ENCODE measurements around the gene RCAN3. TPM values are rescaled to one million over a fixed set of nuclear protein-coding genes. Genes with fewer than 3 reads are reported as not detected.

RCAN3 gene
- total and polyA plus RNA-seq, 2 of the 13 experiments (the other 11 are each of a cell fraction or from before 2014, with no cell fraction given): 12.2 to 13.3 TPM

DNA sequence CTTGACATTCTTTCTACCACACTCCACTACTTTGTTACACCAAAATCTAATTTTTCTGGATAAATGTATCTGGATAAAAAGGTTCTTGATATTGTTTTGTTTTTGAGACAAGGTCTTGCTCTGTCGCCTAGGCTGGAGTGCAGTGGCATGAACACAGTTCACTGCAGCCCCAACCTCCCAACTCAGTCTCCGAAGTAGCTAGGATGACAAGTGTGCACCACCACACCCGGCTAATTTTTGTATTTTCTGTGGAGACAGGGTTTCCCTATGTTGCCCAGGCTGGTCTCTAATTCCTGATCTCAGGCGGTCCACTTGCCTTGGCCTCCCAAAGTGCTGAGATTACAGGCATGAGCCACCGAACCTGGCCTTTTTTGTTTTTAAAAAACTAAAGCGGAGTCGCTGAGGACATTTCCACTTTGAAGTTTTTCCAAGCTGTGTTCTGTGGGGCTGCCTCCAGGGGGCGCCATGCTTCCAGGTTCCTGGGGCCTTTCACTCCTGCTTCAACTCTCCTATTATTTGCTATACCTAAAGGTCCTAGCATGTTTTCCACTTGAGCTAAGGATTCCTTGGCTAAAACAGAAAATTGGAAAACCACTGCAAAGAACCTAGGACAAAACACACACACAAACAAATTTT is 39.2 kb downstream of the RCAN3 start (continued):
- TF ChIP-seq SNAPC2 (CRISPR knock-in tag; IDR thresholded peaks at IDR 0.05): no peak
- peak; percentile 83 for TF ChIP-seq SMC3 (IDR thresholded peaks at IDR 0.05; ENCODE audit: low read length)
- no peak; the same call in 1 of the 2 replicates for TF ChIP-seq ZNF614 (CRISPR knock-in tag; IDR thresholded peaks at IDR 0.05; ENCODE audit: borderline replicate concordance)
- TF ChIP-seq ZNF724P (CRISPR knock-in tag; IDR thresholded peaks at IDR 0.05; ENCODE audit: borderline replicate concordance): no peak
- no peak for TF ChIP-seq ZNF496 (CRISPR knock-in tag; IDR thresholded peaks at IDR 0.05; ENCODE audit: insufficient replicate concordance)
- TF ChIP-seq, protein P1, sequence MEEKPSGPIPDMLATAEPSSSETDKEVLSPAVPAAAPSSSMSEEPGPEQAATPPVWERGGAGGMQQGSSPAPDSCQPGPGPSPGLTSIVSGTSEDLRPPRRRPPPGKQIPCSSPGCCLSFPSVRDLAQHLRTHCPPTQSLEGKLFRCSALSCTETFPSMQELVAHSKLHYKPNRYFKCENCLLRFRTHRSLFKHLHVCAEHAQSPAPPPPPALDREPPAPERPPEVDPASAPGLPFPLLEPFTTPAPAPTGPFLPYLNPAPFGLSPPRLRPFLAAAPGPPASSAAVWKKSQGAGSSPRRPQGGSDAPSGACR (CRISPR knock-in tag; IDR thresholded peaks at IDR 0.05): 0 out of 2 replicates have a peak, but pooled peaks have one; percentile 36
- TF ChIP-seq, protein P2, sequence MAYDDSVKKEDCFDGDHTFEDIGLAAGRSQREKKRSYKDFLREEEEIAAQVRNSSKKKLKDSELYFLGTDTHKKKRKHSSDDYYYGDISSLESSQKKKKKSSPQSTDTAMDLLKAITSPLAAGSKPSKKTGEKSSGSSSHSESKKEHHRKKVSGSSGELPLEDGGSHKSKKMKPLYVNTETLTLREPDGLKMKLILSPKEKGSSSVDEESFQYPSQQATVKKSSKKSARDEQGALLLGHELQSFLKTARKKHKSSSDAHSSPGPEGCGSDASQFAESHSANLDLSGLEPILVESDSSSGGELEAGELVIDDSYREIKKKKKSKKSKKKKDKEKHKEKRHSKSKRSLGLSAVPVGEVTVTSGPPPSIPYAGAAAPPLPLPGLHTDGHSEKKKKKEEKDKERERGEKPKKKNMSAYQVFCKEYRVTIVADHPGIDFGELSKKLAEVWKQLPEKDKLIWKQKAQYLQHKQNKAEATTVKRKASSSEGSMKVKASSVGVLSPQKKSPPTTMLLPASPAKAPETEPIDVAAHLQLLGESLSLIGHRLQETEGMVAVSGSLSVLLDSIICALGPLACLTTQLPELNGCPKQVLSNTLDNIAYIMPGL (CRISPR knock-in tag; IDR thresholded peaks at IDR 0.05; ENCODE audit: borderline replicate concordance in 1 of 2, low read depth in 1 of 2): 0 out of 4 replicates have a peak, but pooled peaks of 1 of the 2 experiments have one; percentile 41
- peak; percentile 44; the same call in 1 of the 2 replicates for TF ChIP-seq ZMAT3 (CRISPR knock-in tag; conservative IDR thresholded peaks at IDR 0.05)
- TF ChIP-seq MTA1 (CRISPR knock-in tag; IDR thresholded peaks at IDR 0.05; ENCODE audit: borderline replicate concordance): no peak
- TF ChIP-seq ZNF761 (CRISPR knock-in tag; conservative IDR thresholded peaks at IDR 0.05): no peak
- no peak for TF ChIP-seq ZNF350 (CRISPR knock-in tag; IDR thresholded peaks at IDR 0.05; ENCODE audit: borderline replicate concordance, low read depth)
- TF ChIP-seq U2AF1 (optimal IDR thresholded peaks at IDR 0.05; ENCODE audit: low read depth, low read length): no peak
- no peak for TF ChIP-seq IRF1 (CRISPR knock-in tag; IDR thresholded peaks at IDR 0.05; ENCODE audit: low read depth)
- no peak for TF ChIP-seq ZSCAN22 (CRISPR knock-in tag; IDR thresholded peaks at IDR 0.05)
- peak; percentile 79 for TF ChIP-seq STAG1 (CRISPR knock-in tag; IDR thresholded peaks at IDR 0.05)
- no peak for TF ChIP-seq EHMT2 (IDR thresholded peaks at IDR 0.05; ENCODE audit: borderline replicate concordance, low read depth, low read length)
- no peak for TF ChIP-seq ZNF281 (CRISPR knock-in tag; IDR thresholded peaks at IDR 0.05; ENCODE audit: borderline replicate concordance)
- no peak for TF ChIP-seq MEF2D (CRISPR knock-in tag; IDR thresholded peaks at IDR 0.05)
- peak; percentile 14; the same call in 1 of the 2 replicates for TF ChIP-seq TCF7 (IDR thresholded peaks at IDR 0.05; ENCODE audit: low read depth)
- no peak for TF ChIP-seq CEBPG (CRISPR knock-in tag; IDR thresholded peaks at IDR 0.05)
- TF ChIP-seq ATF6 (CRISPR knock-in tag; conservative IDR thresholded peaks at IDR 0.05): no peak
- TF ChIP-seq NFYB (CRISPR knock-in tag; IDR thresholded peaks at IDR 0.05): no peak

Measured in HepG2 (cell line).